Natural killer cell treated with Interleukin-12 subunit alpha and Interleukin-12 subunit beta and Interleukin-15 and Interleukin-18, amount 100 ng/mL, for 72 hours (primary cell): Measurements from ENCODE around the gene RPGRIP1L. TPM values are rescaled to one million over a fixed set of nuclear protein-coding genes. Genes with fewer than 3 reads are reported as not detected.

Experiments
- ATAC-seq, 2 donors: fragments of 150-1000 bp; cut with Tn5 transposase in 1 of 2; sonication (Bioruptor Pico), chemical (Tn5 transposase) in 1 of 2; 2 replicates each; pipeline ENCODE4 v1.10.0; 2021
- DNase-seq: peaks from one replicate; pipeline ENCODE4 v3.0.0; 2022; ENCODE audit warnings: low spot score
- H3K27ac Mint-ChIP-seq, 2 donors: 1 replicate in 1 of 2; 2 replicates in 1 of 2; pipeline ENCODE4 v1.8.0; 2022; ENCODE audit warnings: mixed read lengths in 2 of 2, mild to moderate bottlenecking in 1 of 2, moderate library complexity in 1 of 2
- H3K27me3 Mint-ChIP-seq, 2 donors: 1 replicate in 1 of 2; 2 replicates in 1 of 2; pipeline ENCODE4 v1.8.0; 2022; ENCODE audit warnings: mixed read lengths in 2 of 2
- H3K36me3 Mint-ChIP-seq: one replicate; pipeline ENCODE4 v1.8.0; 2022; ENCODE audit warnings: mixed read lengths
- H3K4me1 Mint-ChIP-seq, 2 donors: 1 replicate in 1 of 2; 2 replicates in 1 of 2; pipeline ENCODE4 v1.8.0; 2022; ENCODE audit warnings: low read depth in 2 of 2, mixed read lengths in 2 of 2, mild to moderate bottlenecking in 1 of 2
- H3K4me3 Mint-ChIP-seq: one replicate; pipeline ENCODE4 v1.8.0; 2022; ENCODE audit warnings: mixed read lengths
- H3K9me3 Mint-ChIP-seq: 2 replicates; pipeline ENCODE4 v1.8.0; 2022; ENCODE audit warnings: mixed read lengths
- total RNA-seq, 2 donors: library from RNA; stranded (reverse); gene quantifications; one replicate each; pipeline ENCODE4 v1.2.3, GENCODE V29; 2022

Gene RPGRIP1L
- total RNA-seq, 2 donors from 2014 or later: 7.6 to 7.8 TPM

GRCh38 chr16:53625221-53625620, 78.4 kb downstream of the RPGRIP1L start:
- Mint-ChIP-seq H3K27me3 (no peaks in the 10 kb centered on the region), H3K4me1 (no peaks in the 10 kb centered on the region), H3K36me3 (no peaks in the 10 kb centered on the region), H3K27ac (no peak overlapping the region), H3K9me3 (no peaks in the 10 kb centered on the region), H3K4me3 (no peak overlapping the region)
- no peak for DNase-seq
- no peak for ATAC-seq

GRCh38 chr16:53622315-53622714, 81.3 kb downstream of the RPGRIP1L start:
- no peaks in the 10 kb centered on the region for H3K36me3 Mint-ChIP-seq
- no peak overlapping the region for H3K27ac Mint-ChIP-seq
- no peak for DNase-seq
- H3K9me3 Mint-ChIP-seq: no peaks in the 10 kb centered on the region
- no peaks in the 10 kb centered on the region for H3K4me1 Mint-ChIP-seq
- H3K4me3 Mint-ChIP-seq: no peak overlapping the region
- no peak for ATAC-seq
- no peaks in the 10 kb centered on the region for H3K27me3 Mint-ChIP-seq

GRCh38 chr16:53620476-53620875, 83.2 kb downstream of the RPGRIP1L start:
- Mint-ChIP-seq H3K4me3 (no peak overlapping the region), H3K27me3 (no peaks in the 10 kb centered on the region), H3K27ac (no peak overlapping the region), H3K36me3 (no peaks in the 10 kb centered on the region), H3K4me1 (no peaks in the 10 kb centered on the region), H3K9me3 (no peaks in the 10 kb centered on the region)
- no peak for DNase-seq
- no peak for ATAC-seq

- H3K9me3 Mint-ChIP-seq: no peaks in the 10 kb centered on the region
- no peak overlapping the region for H3K27ac Mint-ChIP-seq
- no peak overlapping the region for H3K4me3 Mint-ChIP-seq
- H3K27me3 Mint-ChIP-seq: no peaks in the 10 kb centered on the region
- H3K4me1 Mint-ChIP-seq: no peaks in the 10 kb centered on the region
- DNase-seq: no peak
- H3K36me3 Mint-ChIP-seq: no peaks in the 10 kb centered on the region
- ATAC-seq: no peak
These were observed 84.4 kb downstream of the RPGRIP1L start for GRCh38 chr16:53619235-53619634.

- ATAC-seq: no peak
- Mint-ChIP-seq H3K9me3 (no peaks in the 10 kb centered on the region), H3K27ac (no peak overlapping the region), H3K36me3 (no peaks in the 10 kb centered on the region), H3K4me1 (no peaks in the 10 kb centered on the region), H3K4me3 (no peak overlapping the region), H3K27me3 (no peaks in the 10 kb centered on the region)
- no peak for DNase-seq
These were observed 89.3 kb downstream of the RPGRIP1L start for GRCh38 chr16:53614346-53614745.

GRCh38 chr16:53612003-53612402, 91.7 kb downstream of the RPGRIP1L start:
- ATAC-seq (no peak), DNase-seq (no peak)
- Mint-ChIP-seq H3K4me3 (no peak overlapping the region), H3K4me1 (no peaks in the 10 kb centered on the region), H3K27me3 (no peaks in the 10 kb centered on the region), H3K27ac (no peak overlapping the region), H3K9me3 (no peaks in the 10 kb centered on the region), H3K36me3 (no peaks in the 10 kb centered on the region)

- Mint-ChIP-seq H3K27me3 (no peaks in the 10 kb centered on the region), H3K27ac (no peak overlapping the region), H3K4me3 (no peak overlapping the region), H3K36me3 (no peaks in the 10 kb centered on the region), H3K9me3 (no peaks in the 10 kb centered on the region), H3K4me1 (no peaks in the 10 kb centered on the region)
- ATAC-seq: no peak
- no peak for DNase-seq
These were observed 92.4 kb downstream of the RPGRIP1L start for GRCh38 chr16:53611179-53611696.

GRCh38 chr16:53609536-53609935, 94.1 kb downstream of the RPGRIP1L start:
- DNase-seq (no peak), ATAC-seq (no peak)
- no peak overlapping the region for H3K27ac Mint-ChIP-seq
- no peak overlapping the region for H3K4me3 Mint-ChIP-seq
- H3K27me3 Mint-ChIP-seq: no peaks in the 10 kb centered on the region
- no peaks in the 10 kb centered on the region for H3K4me1 Mint-ChIP-seq
- H3K36me3 Mint-ChIP-seq: no peaks in the 10 kb centered on the region
- H3K9me3 Mint-ChIP-seq: no peaks in the 10 kb centered on the region

- Mint-ChIP-seq H3K27me3 (no peaks in the 10 kb centered on the region), H3K9me3 (no peaks in the 10 kb centered on the region), H3K27ac (no peak overlapping the region), H3K4me1 (no peaks in the 10 kb centered on the region), H3K4me3 (no peak overlapping the region), H3K36me3 (no peaks in the 10 kb centered on the region)
- DNase-seq: no peak
- no peak for ATAC-seq
These were observed 95.6 kb downstream of the RPGRIP1L start for GRCh38 chr16:53608094-53608493.

GRCh38 chr16:53605831-53606400, 97.7 kb downstream of the RPGRIP1L start:
- no peaks in the 10 kb centered on the region for H3K27me3 Mint-ChIP-seq

GRCh38 chr16:53605356-53605755, 98.3 kb downstream of the RPGRIP1L start:
- Mint-ChIP-seq H3K27ac (no peak overlapping the region), H3K36me3 (no peaks in the 10 kb centered on the region), H3K4me1 (no peaks in the 10 kb centered on the region), H3K4me3 (no peak overlapping the region), H3K27me3 (no peaks in the 10 kb centered on the region), H3K9me3 (no peaks in the 10 kb centered on the region)
- DNase-seq (no peak), ATAC-seq (no peak)

More at GRCh38 chr16:53605831-53606400, 97.7 kb downstream of the RPGRIP1L start:
- no peaks in the 10 kb centered on the region for H3K36me3 Mint-ChIP-seq
- no peak overlapping the region for H3K27ac Mint-ChIP-seq
- DNase-seq (no peak), ATAC-seq (no peak)
- H3K4me3 Mint-ChIP-seq: no peak overlapping the region
- no peaks in the 10 kb centered on the region for H3K9me3 Mint-ChIP-seq
- H3K4me1 Mint-ChIP-seq: no peaks in the 10 kb centered on the region

GRCh38 chr16:53601961-53602360, 101.7 kb downstream of the RPGRIP1L start:
- H3K4me3 Mint-ChIP-seq: no peak overlapping the region
- no peaks in the 10 kb centered on the region for H3K9me3 Mint-ChIP-seq
- no peaks in the 10 kb centered on the region for H3K4me1 Mint-ChIP-seq
- H3K27ac Mint-ChIP-seq: no peak overlapping the region
- DNase-seq (no peak), ATAC-seq (no peak)
- peaks cover 0 to under 1% of the 10 kb centered on the region in 2 donors for H3K27me3 Mint-ChIP-seq
- no peaks in the 10 kb centered on the region for H3K36me3 Mint-ChIP-seq

- ATAC-seq (no peak), DNase-seq (no peak)
- H3K9me3 Mint-ChIP-seq: no peaks in the 10 kb centered on the region
- peaks cover 4% of the 10 kb centered on the region for H3K36me3 Mint-ChIP-seq
- H3K27ac Mint-ChIP-seq: no peak overlapping the region
- no peak overlapping the region for H3K4me3 Mint-ChIP-seq
- no peaks in the 10 kb centered on the region for H3K4me1 Mint-ChIP-seq
- peaks cover 0 to 8% of the 10 kb centered on the region in 2 donors for H3K27me3 Mint-ChIP-seq
These were observed 103.0 kb downstream of the RPGRIP1L start for GRCh38 chr16:53600616-53601015.

GRCh38 chr16:53600126-53600525, 103.5 kb downstream of the RPGRIP1L start:
- ATAC-seq: no peak
- no peak for DNase-seq
- H3K27ac Mint-ChIP-seq: no peak overlapping the region
- no peaks in the 10 kb centered on the region for H3K9me3 Mint-ChIP-seq
- peaks cover 2 to 12% of the 10 kb centered on the region in 2 donors for H3K27me3 Mint-ChIP-seq
- H3K36me3 Mint-ChIP-seq: peaks cover 4% of the 10 kb centered on the region
- H3K4me3 Mint-ChIP-seq: no peak overlapping the region
- no peaks in the 10 kb centered on the region for H3K4me1 Mint-ChIP-seq

GRCh38 chr16:53599548-53599947, 104.1 kb downstream of the RPGRIP1L start:
- no peak overlapping the region for H3K27ac Mint-ChIP-seq
- DNase-seq: no peak
- peaks cover under 1% of the 10 kb centered on the region for H3K9me3 Mint-ChIP-seq
- peaks cover 0 to under 1% of the 10 kb centered on the region in 2 donors for H3K4me1 Mint-ChIP-seq
- H3K27me3 Mint-ChIP-seq: peaks cover 5 to 15% of the 10 kb centered on the region in 2 donors
- peaks cover 4% of the 10 kb centered on the region for H3K36me3 Mint-ChIP-seq
- no peak overlapping the region for H3K4me3 Mint-ChIP-seq
- no peak for ATAC-seq
